ENCODE results near the gene DRC7.
"Not testable (repeated sequence)": the region's sequence is repeated elsewhere in the genome, so short reads cannot be mapped to it uniquely, and the experiment has no call there.

DRC7 gene

GRCh38 chr16:57660715-57661463 is 33.7 kb upstream of the DRC7 start:
- DNase-seq (ENCODE audit: low read depth): no peak

GRCh38 chr16:57661510-57661909 is 33.1 kb upstream of the DRC7 start:
- no peak for DNase-seq (ENCODE audit: low read depth)

DNA sequence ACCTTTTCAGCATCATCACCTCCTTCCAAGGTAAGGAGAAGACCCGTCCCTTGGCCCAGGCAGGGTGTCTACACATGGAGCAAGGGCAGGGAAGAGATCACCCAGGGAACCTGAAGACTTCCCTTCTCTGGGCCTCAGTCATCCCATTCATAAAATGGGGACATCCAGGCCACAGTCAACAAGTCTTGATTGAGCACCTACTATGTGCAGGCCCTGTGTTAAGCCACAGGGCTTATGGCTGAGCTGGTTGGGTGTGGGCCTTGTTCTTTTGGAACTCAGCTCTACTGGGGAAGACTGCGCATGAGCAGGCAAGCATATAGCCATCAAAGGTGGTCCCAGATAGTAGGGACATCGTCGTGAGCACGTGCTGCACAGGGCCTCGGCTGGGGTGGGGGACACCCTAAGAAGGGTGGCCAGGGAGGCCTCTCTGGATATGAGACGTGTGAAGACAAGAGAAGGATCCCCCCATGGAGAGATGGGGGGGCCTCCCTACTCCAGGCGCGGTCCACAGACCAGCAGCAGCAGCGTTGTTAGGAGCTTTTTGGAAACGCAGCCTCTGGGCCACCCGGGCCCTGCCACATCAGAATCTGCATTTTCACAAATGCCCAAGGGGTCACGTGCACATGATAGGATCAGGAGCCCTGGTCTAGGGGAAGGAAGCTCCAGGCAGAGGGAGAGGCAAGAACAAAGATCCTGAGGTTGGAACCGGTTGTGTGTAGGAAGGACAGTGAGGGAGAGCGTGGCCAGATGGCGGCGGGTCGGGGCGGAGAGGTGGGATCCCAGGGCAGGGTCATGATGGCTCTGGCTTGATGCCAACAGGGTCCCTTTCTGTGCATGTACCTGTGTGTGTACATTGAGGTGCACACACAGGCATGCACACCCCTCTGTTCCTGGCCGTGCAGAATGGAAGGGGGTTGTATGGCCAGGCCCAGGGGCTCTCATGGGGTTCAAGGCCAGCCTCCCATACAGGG is 32.4 kb upstream of the DRC7 start:
- no peak for DNase-seq (ENCODE audit: low read depth)

DNA sequence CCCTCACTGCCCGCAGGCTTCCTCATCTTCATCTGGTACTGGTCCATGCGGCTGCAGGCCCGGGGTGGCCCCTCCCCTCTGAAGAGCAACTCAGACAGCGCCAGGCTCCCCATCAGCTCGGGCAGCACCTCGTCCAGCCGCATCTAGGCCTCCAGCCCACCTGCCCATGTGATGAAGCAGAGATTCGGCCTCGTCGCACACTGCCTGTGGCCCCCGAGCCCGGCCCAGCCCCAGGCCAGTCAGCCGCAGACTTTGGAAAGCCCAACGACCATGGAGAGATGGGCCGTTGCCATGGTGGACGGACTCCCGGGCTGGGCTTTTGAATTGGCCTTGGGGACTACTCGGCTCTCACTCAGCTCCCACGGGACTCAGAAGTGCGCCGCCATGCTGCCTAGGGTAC is 31.2 kb upstream of the DRC7 start:
- DNase-seq (ENCODE audit: low read depth): no peak

DNA sequence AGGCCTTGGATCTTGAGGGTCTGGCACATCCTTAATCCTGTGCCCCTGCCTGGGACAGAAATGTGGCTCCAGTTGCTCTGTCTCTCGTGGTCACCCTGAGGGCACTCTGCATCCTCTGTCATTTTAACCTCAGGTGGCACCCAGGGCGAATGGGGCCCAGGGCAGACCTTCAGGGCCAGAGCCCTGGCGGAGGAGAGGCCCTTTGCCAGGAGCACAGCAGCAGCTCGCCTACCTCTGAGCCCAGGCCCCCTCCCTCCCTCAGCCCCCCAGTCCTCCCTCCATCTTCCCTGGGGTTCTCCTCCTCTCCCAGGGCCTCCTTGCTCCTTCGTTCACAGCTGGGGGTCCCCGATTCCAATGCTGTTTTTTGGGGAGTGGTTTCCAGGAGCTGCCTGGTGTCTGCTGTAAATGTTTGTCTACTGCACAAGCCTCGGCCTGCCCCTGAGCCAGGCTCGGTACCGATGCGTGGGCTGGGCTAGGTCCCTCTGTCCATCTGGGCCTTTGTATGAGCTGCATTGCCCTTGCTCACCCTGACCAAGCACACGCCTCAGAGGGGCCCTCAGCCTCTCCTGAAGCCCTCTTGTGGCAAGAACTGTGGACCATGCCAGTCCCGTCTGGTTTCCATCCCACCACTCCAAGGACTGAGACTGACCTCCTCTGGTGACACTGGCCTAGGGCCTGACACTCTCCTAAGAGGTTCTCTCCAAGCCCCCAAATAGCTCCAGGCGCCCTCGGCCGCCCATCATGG is 30.5 kb upstream of the DRC7 start:
- DNase-seq (ENCODE audit: low read depth): no peak

GRCh38 chr16:57664662-57665025 is 30.0 kb upstream of the DRC7 start:
- DNase-seq (ENCODE audit: low read depth): no peak

DNA sequence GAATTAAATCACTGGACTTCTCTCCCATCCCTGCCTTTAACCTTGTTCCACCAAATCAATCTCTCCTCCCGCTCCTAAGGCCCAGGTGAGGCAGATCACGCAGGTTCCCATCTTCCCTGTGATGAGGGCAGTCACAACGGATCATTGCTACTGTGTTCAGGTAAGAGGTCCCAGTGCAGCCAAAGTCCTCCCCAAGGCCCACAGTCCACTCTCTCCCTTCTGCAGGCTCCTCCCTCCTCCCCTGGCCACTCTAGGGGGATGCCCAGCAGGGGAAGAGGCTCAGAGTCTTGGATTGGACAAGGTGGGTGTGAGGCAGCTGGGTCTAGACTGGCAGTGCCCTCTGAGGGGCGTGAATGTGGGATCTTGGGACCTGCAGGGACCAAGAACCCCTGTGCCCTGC is 29.1 kb upstream of the DRC7 start:
- DNase-seq (ENCODE audit: low read depth): no peak

GRCh38 chr16:57666353-57667047 is 28.1 kb upstream of the DRC7 start:
- no peak for DNase-seq (ENCODE audit: low read depth)

DNA sequence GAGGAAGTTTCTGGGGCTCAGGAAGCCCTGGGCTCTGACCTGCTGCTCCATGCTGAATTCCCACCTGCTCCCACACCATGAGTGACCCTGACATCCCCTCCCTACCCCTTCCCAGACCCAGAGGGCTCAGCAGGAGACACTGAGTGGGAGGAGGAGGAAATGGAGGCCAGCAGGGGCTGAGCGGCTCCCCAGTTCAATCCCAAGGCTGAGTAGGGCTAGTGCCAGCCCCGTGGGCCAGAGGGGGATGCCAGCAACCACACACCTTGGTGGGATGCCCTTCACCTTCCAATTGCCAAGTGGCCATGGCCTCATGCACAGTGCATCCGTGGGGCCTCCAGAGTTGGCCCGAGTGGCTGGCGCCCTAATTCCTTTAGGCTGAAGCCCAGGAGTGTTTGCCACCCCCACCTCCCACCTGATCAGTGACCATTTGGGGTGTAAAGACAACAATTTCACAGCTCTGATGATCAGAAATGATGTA is 27.5 kb upstream of the DRC7 start:
- no peak for DNase-seq (ENCODE audit: low read depth)

DNA sequence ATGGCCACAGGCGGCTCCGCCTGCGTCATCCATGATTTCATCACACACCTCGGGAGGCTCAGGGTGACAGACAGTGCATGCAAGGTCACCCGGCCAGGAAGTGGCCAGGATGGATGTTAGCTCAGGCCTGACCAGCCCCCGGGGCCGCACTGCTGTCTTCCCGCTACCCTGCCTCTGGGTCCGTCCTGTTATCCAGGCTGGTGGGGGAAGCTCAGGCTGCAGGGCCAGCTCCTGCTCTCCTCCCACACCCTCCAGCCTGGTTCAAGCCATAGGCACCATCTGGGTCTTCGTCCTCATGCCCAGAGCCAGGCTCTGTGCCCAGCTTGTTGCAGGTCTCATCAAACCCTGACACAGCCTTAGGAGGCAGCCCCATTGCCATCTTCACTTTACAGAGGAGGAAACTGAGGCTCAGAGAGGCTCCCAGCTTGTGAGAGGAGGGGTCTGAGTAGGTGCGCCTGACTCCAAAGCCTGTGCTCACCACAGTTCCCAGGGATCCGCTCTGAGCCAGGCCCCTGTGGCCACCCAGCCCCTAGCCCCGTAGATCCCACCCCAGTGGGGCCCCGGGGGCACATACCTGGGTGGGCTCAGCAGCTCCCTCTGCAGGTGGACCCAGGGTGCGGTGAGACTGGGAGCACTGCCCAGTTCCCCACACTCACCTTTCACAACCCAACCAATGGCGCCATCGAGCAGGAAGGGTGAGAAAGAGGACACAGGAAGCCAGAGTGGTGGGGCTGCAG is 26.9 kb upstream of the DRC7 start:
- DNase-seq (ENCODE audit: low read depth): peak; percentile 57

DNA sequence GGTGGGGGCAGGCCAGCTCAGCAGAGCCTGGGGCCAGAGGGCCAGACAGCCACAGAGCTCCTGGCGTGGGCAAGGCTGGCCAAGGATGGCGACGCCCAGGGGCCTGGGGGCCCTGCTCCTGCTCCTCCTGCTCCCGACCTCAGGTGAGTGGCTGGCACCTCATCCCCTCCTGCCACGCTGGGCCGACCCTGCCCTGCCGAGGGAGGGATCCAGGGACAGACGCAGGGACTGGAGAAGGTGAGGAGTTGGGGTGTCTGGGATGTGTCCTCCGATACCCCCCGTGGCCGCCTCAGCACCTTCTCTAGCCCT is 26.4 kb upstream of the DRC7 start, which contains the start of gene ADGRG3:
ADGRG3 (plus strand) TSS at position 44 of the 309 bp plus-strand sequence; CDS start at position 86, 42 bp downstream.
- no peak for DNase-seq (ENCODE audit: low read depth)

DNA sequence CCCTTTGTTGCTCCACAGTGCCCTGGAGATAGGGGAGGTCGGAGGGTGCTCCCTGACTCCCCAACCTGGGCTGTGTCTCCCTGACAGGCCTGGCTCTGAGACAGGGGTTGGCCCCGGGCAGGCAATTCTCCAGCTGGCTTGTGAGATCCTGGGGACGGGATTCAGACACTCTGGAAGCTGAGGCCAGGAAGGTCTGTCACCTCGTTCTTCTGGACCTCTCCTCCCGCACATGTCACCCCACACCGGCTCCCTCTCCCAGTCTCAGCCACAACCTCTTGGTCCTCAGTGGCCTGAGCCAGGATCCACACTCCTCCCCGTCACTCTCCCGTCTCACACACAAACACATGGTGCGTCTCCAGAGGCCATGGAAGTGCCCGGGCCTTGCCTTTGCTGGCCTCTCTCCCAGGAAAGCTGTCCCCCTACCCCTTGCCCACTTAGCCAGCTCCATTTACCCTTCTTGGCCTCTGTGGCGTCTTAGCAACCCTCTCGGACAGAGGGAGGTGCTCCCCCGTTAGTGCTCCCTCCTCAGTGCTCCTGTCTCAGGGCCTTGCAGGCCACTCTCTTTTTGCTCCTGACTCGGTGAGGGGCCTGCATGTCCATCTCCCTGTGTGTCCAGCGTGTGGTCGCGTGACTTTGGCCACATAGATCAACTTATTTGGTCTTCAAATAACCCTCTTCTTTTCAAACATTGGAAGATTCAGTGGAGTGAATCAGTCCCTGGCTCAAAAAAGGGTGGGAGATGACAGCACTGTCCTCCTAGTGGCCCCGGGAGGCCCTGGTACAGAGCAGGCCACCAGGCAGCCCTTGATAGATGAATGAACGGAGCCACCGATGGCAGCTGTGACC is 25.8 kb upstream of the DRC7 start:
- no peak for DNase-seq (ENCODE audit: low read depth)

DNA sequence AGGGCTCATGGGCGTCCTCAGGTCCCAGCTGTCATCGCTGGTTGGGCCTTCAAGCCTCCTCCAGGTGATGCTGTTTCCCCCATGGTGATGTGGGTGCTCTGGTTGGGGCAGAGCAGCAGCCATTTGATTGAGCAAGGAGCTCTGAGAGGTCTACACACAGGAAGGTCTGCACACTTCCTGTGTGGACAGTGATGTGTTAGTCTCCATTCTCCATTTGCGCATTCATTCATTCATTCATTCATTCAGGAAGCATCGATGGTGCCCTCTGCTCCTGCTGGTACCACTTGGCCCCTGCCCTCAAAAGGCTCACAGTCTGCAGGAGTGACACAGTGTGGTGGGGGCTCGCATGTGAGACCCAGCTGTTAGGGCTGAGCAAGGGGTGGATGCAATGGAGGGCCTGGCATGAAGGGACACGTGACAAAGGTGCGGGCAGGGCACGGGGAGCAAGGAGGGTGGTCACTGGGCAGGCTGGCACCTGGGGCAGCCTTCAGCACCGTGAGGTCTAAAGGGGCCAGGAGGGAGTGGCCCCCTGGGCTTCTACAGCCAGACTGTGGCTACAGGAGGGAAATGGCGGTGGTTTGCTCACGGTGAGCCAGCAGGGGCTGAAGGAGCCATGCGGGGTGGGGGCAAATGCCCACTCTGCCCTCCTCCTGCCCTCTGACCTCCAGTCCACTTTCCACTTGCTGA is 25.0 kb upstream of the DRC7 start:
- DNase-seq (ENCODE audit: low read depth): no peak

GRCh38 chr16:57670196-57670595 is 24.4 kb upstream of the DRC7 start:
- no peak for DNase-seq (ENCODE audit: low read depth)

DNA sequence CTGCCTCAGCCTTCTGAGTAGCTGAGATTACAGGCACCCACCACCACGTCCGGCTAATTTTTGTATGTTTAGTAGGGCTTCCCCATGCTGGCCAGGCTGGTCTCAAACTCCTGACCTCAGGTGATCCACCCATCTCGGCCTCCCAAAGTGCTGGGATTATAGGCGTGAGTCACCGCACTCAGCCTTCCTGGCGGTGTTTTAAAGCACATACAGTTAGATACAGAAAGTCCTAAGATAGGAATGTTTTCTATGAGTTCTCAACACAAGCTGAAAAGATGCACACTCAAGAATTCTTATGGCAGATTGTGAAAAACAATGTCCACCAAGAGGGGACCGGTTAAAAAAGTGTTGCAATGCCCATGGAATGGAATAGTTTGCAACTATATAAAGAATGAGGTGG is 23.2 kb upstream of the DRC7 start:
- not testable (repeated sequence) for DNase-seq (ENCODE audit: low read depth)

DNA sequence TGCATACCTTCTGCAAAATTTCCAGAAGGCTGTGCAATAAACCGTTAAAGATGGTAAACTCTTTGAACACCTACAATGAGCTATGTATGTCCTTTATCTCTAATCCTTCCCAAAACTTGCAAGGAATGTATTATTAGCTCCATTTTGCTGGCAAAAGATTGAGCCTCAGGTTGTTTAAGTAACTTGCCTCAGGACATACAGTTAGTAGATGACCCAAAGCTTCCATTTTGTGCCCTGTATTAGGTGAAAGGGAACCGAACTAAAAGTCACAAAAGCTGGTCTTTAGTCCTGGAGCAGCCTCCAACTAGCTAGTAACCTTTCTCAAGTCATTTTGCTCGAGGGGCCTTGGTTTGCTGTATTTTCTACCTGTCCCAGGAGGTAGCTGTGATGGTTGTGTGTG is 22.2 kb upstream of the DRC7 start:
- no peak for DNase-seq (ENCODE audit: low read depth)

GRCh38 chr16:57672824-57673223 is 21.8 kb upstream of the DRC7 start:
- DNase-seq (ENCODE audit: low read depth): no peak

DNA sequence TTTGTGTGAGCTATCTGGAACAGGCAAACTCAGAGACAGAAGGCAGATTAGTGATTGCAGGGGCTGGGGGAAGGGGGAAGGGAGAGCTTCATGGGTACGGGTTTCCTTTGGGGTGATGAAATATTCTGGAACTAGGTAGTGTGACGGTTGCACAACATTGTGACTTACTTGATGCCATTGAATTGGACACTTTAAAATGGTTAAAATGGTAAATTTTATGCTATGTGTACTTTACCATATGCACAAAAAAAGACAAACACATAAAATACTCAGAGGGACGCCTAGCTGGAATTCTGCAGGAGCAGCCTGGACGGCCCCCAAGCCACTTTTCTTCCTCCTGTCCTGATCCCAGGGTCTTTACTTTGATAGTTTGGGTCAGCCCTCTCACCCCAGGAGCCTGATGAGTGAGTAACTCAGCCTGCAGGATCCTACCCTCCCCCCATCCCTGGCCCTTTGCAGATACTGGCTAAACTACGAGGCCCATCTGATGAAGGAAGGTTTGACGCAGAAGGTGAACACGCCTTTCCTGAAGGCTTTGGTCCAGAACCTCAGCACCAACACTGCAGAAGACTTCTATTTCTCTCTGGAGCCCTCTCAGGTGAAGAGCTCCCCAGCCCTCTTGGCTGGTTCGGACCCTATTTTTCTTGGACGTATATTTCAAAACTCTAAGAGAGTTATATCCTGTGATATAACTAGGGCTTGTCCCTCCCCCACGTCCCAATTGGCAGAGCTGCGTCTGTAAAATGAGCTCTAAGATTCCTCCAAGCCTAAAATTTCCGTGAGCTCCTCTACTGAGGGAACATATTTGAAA is 18.7 kb upstream of the DRC7 start:
- DNase-seq (ENCODE audit: low read depth): no peak
